ENCODE results near the gene POLR2L. TPM values are rescaled to one million over a fixed set of nuclear protein-coding genes. Genes with fewer than 3 reads are reported as not detected.

The POLR2L gene
- total RNA-seq (2022; extraction: Qiagen RNA extraction; ENCODE audit: low read depth), result 546 to 649 TPM (median 614 TPM) in 5 replicates

GRCh38 chr11:842370-843002 is at the start of gene POLR2L, which contains the start of gene TSPAN4:
Gene POLR2L (minus strand): TSS chr11:842529. CDS start chr11:842508, 21 bp downstream.
Gene TSPAN4 (plus strand): TSS chr11:842852. CDS start chr11:850305, 7,453 bp downstream.

DNA sequence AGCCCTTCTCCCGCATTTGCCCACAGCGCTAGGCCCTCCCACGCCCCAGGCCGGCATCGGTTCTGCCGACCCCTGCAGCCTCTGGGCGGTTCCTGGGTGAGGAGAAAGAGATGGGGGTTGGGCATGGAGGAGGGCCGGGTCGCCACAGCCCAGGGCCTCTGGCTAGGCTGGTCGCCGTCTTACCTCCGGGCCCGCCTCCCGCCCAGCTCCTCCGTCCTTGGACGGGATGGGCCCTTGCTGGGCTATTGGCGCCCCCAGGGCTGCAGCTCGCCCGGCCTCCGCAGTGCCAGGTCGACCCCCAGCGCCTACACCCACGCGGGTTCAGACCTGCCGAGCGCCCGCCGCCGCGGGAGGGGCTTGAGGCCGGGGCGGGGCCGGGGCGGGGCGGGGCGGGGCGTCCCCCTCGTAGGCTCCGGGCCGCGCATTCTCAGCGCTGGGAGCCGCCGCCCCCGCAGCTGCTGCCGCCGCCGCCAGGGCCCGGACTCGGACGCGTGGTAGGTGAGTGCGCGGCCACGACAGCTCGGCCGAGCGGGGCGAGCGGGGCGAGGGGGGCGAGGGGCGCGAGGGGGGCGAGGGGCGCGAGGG is 9.7 kb downstream of the POLR2L start, which contains the start of gene CD151:
TSS of gene CD151 (plus strand) at position 424 of the 585 bp plus-strand sequence. CDS start 3,118 bp downstream, outside the sequence.

DNA sequence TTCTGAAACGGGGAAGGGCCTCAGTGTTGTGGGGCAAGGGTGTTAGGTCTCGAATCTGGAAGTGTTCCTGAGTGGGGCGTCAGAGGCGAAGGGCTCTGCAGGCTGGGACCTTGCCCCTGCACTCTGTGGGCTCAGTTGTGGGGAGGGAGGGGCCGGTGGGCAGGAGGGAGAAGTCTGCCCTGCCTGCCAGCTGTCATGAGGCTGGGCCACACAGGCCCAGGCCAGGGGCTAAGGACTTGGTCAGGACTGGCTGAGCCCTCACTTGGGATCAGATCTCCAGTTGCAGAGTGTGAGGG is 14.5 kb downstream of the POLR2L start, which contains the start of gene CRACR2B:
TSS of gene CRACR2B (plus strand) at position 23 of the 296 bp plus-strand sequence. CDS start 689 bp downstream, outside the sequence.

DNA sequence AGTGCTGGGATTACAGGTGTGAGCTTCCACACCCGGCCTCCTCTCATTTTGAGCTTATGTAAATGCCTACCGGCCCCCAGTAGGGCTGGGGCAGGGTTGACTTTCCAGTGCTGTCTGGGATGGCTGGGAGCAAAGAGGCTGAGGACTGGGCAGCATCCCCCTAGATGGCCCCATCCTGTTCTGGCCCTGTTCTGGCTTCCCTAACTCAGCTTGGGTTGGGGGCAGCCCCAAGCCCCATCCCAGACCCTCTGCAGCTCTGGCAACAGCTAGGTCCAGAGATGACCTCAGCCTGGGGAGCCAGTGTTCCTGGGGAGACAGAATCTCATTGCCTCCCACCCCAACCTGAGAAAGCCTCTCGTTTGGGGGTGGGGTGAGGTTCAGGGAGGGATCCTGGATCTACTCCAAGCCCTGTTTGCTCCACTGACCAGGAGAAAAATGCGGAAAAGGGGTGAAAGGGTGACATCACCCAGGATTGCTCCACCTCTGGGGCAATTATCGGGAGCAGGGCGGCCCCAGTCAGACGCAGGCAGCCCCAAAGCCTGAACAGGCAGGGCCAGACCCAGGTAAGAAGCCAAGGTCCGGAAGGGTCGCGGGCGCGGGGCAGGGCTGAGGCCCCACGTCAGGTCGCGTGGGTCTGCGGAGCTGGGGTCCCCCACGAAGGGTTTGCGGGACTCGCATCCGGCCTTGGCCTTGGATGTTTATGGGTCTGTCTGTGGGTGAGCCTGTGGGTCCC is 23.8 kb downstream of the POLR2L start, which contains the start of gene PNPLA2:
TSS of gene PNPLA2 (plus strand) at position 519 of the 733 bp plus-strand sequence. CDS start 805 bp downstream, outside the sequence.

DNA sequence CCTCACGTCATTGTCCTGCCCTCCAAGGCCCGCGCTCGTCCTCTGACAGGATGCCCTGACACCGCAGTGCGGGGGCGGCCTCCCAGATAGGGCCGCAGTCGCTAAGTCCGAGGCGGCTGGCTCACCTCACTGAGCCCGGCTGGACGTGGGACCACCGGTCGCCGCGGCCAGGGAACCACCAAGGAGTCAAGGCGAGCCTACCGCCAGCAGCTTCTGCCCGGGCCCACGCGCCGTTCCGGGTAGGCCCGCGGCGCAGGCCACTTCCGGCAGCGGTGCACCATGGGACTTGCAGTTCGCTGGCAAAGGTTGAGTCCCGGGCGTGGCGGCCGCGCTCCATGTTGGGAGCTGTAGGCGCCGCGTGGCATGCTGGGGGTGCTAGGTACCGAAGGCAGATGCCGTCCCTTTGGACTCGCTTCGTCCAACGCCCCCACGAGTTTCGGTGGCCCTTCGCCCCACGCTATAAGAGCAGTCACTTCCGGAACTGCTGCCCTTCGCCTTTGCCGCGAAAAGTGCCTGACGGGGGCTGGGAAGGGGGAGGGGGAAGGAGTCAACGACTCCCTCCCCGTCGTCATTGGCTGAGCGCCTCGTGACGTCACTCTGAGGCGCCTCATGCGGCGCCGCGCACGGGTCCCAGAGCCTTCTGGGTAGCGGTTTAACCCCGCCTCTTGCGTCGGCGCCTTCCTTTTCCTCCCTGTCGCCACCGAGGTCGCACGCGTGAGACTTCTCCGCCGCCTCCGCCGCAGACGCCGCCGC is 32.9 kb downstream of the POLR2L start, which contains the start of gene RPLP2:
TSS of gene RPLP2 (plus strand) at position 681 of the 753 bp plus-strand sequence. CDS start 268 bp downstream, outside the sequence.

GRCh38 chr11:798093-798713 is 44.1 kb downstream of the POLR2L start, which contains the start of gene SLC25A22:
Gene SLC25A22 (minus strand): TSS chr11:798281. CDS start chr11:795006, 3,275 bp downstream.

GRCh38 chr11:789943-790342 is 52.4 kb downstream of the POLR2L start, which contains the start of gene CEND1:
Gene CEND1 (minus strand): TSS chr11:790090. CDS start chr11:788576, 1,514 bp downstream.

Other genes starting within 250 kb of the POLR2L start
- 4.0 to 7.8 TPM (median 6.7 TPM) in 5 replicates for gene IRF7, start 226.6 kb downstream of the POLR2L start, total RNA-seq (2022; extraction: Qiagen RNA extraction; ENCODE audit: low read depth)
- 0.02 to 0.05 TPM in 2 of 5 replicates, not detected in the others for gene CDHR5, start 217.6 kb downstream of the POLR2L start, total RNA-seq (2022; extraction: Qiagen RNA extraction; ENCODE audit: low read depth)
- gene SCT, start 215.3 kb downstream of the POLR2L start, total RNA-seq (2022; extraction: Qiagen RNA extraction; ENCODE audit: low read depth), result not detected in 5 replicates
- gene DRD4, start 205.3 kb downstream of the POLR2L start, total RNA-seq (2022; extraction: Qiagen RNA extraction; ENCODE audit: low read depth), result 0.17 to 0.43 TPM (median 0.24 TPM) in 5 replicates
- gene DEAF1, start 147.3 kb downstream of the POLR2L start, total RNA-seq (2022; extraction: Qiagen RNA extraction; ENCODE audit: low read depth), result 23.3 to 39.2 TPM (median 31.9 TPM) in 5 replicates
- gene TMEM80, start 146.7 kb downstream of the POLR2L start, total RNA-seq (2022; extraction: Qiagen RNA extraction; ENCODE audit: low read depth), result 8.4 to 10.9 TPM (median 9.5 TPM) in 5 replicates
- 71.0 to 121 TPM (median 114 TPM) in 5 replicates for gene EPS8L2, start 136.3 kb downstream of the POLR2L start, total RNA-seq (2022; extraction: Qiagen RNA extraction; ENCODE audit: low read depth)
- 427 to 504 TPM (median 430 TPM) in 5 replicates for gene TALDO1, start 95.1 kb downstream of the POLR2L start, total RNA-seq (2022; extraction: Qiagen RNA extraction; ENCODE audit: low read depth)
- 37.5 to 49.3 TPM (median 45.9 TPM) in 5 replicates for gene GATD1, start 65.0 kb downstream of the POLR2L start, total RNA-seq (2022; extraction: Qiagen RNA extraction; ENCODE audit: low read depth)
- 0.81 to 2.3 TPM (median 1.6 TPM) in 5 replicates for gene CEND1, start 52.4 kb downstream of the POLR2L start, total RNA-seq (2022; extraction: Qiagen RNA extraction; ENCODE audit: low read depth)
- 24.3 to 40.1 TPM (median 33.7 TPM) in 5 replicates for gene SLC25A22, start 44.2 kb downstream of the POLR2L start, total RNA-seq (2022; extraction: Qiagen RNA extraction; ENCODE audit: low read depth)
- 9.7 to 16.8 TPM (median 13.3 TPM) in 5 replicates for gene PIDD1, start 37.3 kb downstream of the POLR2L start, total RNA-seq (2022; extraction: Qiagen RNA extraction; ENCODE audit: low read depth)
- gene RPLP2, start 32.6 kb downstream of the POLR2L start, total RNA-seq (2022; extraction: Qiagen RNA extraction; ENCODE audit: low read depth), result 1,681 to 2,398 TPM (median 2,293 TPM) in 5 replicates
- gene PNPLA2, start 23.6 kb downstream of the POLR2L start, total RNA-seq (2022; extraction: Qiagen RNA extraction; ENCODE audit: low read depth), result 40.4 to 57.7 TPM (median 52.1 TPM) in 5 replicates
- gene CRACR2B, start 14.6 kb downstream of the POLR2L start, total RNA-seq (2022; extraction: Qiagen RNA extraction; ENCODE audit: low read depth), result 3.1 to 4.7 TPM (median 3.6 TPM) in 5 replicates
- gene CD151, start 9.6 kb downstream of the POLR2L start, total RNA-seq (2022; extraction: Qiagen RNA extraction; ENCODE audit: low read depth), result 728 to 834 TPM (median 790 TPM) in 5 replicates
- 132 to 188 TPM (median 168 TPM) in 5 replicates for gene TSPAN4, start 323 bp upstream of the POLR2L start, total RNA-seq (2022; extraction: Qiagen RNA extraction; ENCODE audit: low read depth)
- gene CHID1, start 68.3 kb upstream of the POLR2L start, total RNA-seq (2022; extraction: Qiagen RNA extraction; ENCODE audit: low read depth), result 74.3 to 81.3 TPM (median 76.0 TPM) in 5 replicates
- gene AP2A2, start 83.3 kb upstream of the POLR2L start, total RNA-seq (2022; extraction: Qiagen RNA extraction; ENCODE audit: low read depth), result 28.5 to 41.5 TPM (median 36.3 TPM) in 5 replicates
- 0.01 TPM in 2 of 5 replicates, not detected in the others for gene MUC6, start 194.2 kb upstream of the POLR2L start, total RNA-seq (2022; extraction: Qiagen RNA extraction; ENCODE audit: low read depth)
- 0.17 to 0.35 TPM (median 0.18 TPM) in 5 replicates for gene MUC2, start 232.3 kb upstream of the POLR2L start, total RNA-seq (2022; extraction: Qiagen RNA extraction; ENCODE audit: low read depth)